Activated CD8-positive, alpha-beta T cell treated with anti-CD3 and anti-CD28 coated beads for 36 hours (primary cell): ENCODE data around the gene ZNF546. TPM values are rescaled to one million over a fixed set of nuclear protein-coding genes. Genes with fewer than 3 reads are reported as not detected.
A peak's percentile ranks its signal among the peaks of the same experiment; 100 is the strongest.

Experiments
- ATAC-seq: fragments of 200-7000 bp; cut with Tn5 transposase; one replicate; pipeline ENCODE4 v1.10.0; 2021; ENCODE audit warnings: mild to moderate bottlenecking, moderate library complexity
- CTCF ChIA-PET: fragments of 350-600 bp; sonication (Branson Sonifier 250); formaldehyde crosslinking; loops from one replicate; lab custom pipeline; 2021; ENCODE audit warnings: antibody characterized with exemption; lab: Charles Lee
- POLR2A ChIA-PET: fragments of 350-600 bp; sonication (Branson Sonifier 250); formaldehyde crosslinking; loops from one replicate; lab custom pipeline; 2021; ENCODE audit warnings: antibody characterized with exemption; lab: Charles Lee
- DNase-seq: peaks from one replicate; pipeline ENCODE4 v3.0.0-alpha.2; 2020
- H3K27ac Mint-ChIP-seq: one replicate; pipeline ENCODE4 v1.8.0; 2021; ENCODE audit warnings: mild to moderate bottlenecking, mixed read lengths
- H3K27me3 Mint-ChIP-seq: one replicate; pipeline ENCODE4 v1.8.0; 2021; ENCODE audit warnings: mixed read lengths
- H3K36me3 Mint-ChIP-seq: one replicate; pipeline ENCODE4 v1.8.0; 2021; ENCODE audit warnings: low read depth, mixed read lengths
- H3K4me1 Mint-ChIP-seq: one replicate; pipeline ENCODE4 v1.8.0; 2021; ENCODE audit warnings: low read depth, mixed read lengths
- H3K4me3 Mint-ChIP-seq: one replicate; pipeline ENCODE4 v1.8.0; 2021; ENCODE audit warnings: mild to moderate bottlenecking, moderate library complexity, mixed read lengths
- H3K9me3 Mint-ChIP-seq: one replicate; pipeline ENCODE4 v1.8.0; 2021; ENCODE audit warnings: mixed read lengths
- CTCF ChIP-seq: fragments of 200-600 bp; IDR thresholded peaks from one replicate; pipeline ENCODE4 v1.8.0; 2022; ENCODE audit warnings: antibody characterized with exemption, mild to moderate bottlenecking
- intact Hi-C: fragments of 100-400 bp; cut with micrococcal nuclease; formaldehyde crosslinking; loops from one replicate; pipeline ENCODE4 v1.10.0; 2022
- total RNA-seq, 2 experiments: library from RNA; stranded (reverse); gene quantifications; one replicate each; pipeline ENCODE4 v1.2.3, GENCODE V29; 2021

The ZNF546 gene
- total RNA-seq, 2 experiments from 2014 or later, result 5.2 to 5.6 TPM

- POLR2A ChIA-PET, result interaction anchor here (0.8 to 3.9 kb wide), 16 partner anchors 9 to 190 kb away, joined by 3 to 30 read pairs (median 8); partner anchors contain the start of genes FBL and ZNF546
These were observed 26.5 kb upstream of the ZNF546 start for GRCh38 chr19:39970425-39970674.

GRCh38 chr19:39970675-39971379 is 26.0 kb upstream of the ZNF546 start, which contains the start of gene PSMC4:
PSMC4 (plus strand) TSS chr19:39971165; CDS start chr19:39971203, 38 bp downstream.
- H3K27ac Mint-ChIP-seq, result peak within 1 kb of the TSS; percentile 98
- H3K36me3 Mint-ChIP-seq, result peaks cover 57% of the 10 kb centered on the region
- intact Hi-C loops, result loop anchor here (10.0 kb wide), 1 partner anchor 76 kb away; no protein-coding TSS in a partner anchor
- TF ChIP-seq CTCF, result peak; percentile 72
- H3K4me3 Mint-ChIP-seq, result peak within 1 kb of the TSS; percentile 95
- DNase-seq (peak; percentile 99), ATAC-seq (peak; percentile 97)
- H3K27me3 Mint-ChIP-seq, result no peaks in the 10 kb centered on the region
- ChIA-PET POLR2A (interaction anchor here (0.6 to 3.9 kb wide), 18 partner anchors 8 to 463 kb away, joined by 3 to 30 read pairs (median 7); partner anchors contain the start of genes FBL and ZNF546), CTCF (interaction anchor here (0.6 to 4.4 kb wide), 34 partner anchors 8 to 178 kb away, joined by 3 to 86 read pairs (median 6); partner anchors contain the start of genes DYRK1B, FBL, FCGBP and ZNF546)
- peaks cover 48% of the 10 kb centered on the region for H3K4me1 Mint-ChIP-seq
- peaks cover 2% of the 10 kb centered on the region for H3K9me3 Mint-ChIP-seq

More at GRCh38 chr19:39970425-39970674, 26.5 kb upstream of the ZNF546 start:
- H3K36me3 Mint-ChIP-seq, result peaks cover 52% of the 10 kb centered on the region
- CTCF ChIA-PET, result interaction anchor here (0.7 to 4.4 kb wide), 32 partner anchors 9 to 178 kb away, joined by 3 to 86 read pairs (median 6); partner anchors contain the start of genes DYRK1B, FBL, FCGBP and ZNF546
- H3K4me3 Mint-ChIP-seq, result peak overlapping the region; percentile 95
- intact Hi-C loops, result loop anchor here (10.0 kb wide), 1 partner anchor 76 kb away; no protein-coding TSS in a partner anchor
- no peaks in the 10 kb centered on the region for H3K27me3 Mint-ChIP-seq
- H3K4me1 Mint-ChIP-seq, result peaks cover 44% of the 10 kb centered on the region
- H3K9me3 Mint-ChIP-seq, result peaks cover 2% of the 10 kb centered on the region
- H3K27ac Mint-ChIP-seq, result peak overlapping the region; percentile 98
- no peak for TF ChIP-seq CTCF
- ATAC-seq (peak; percentile 29), DNase-seq (no peak)

- DNase-seq (peak; percentile 33), ATAC-seq (no peak)
- ChIA-PET POLR2A (interaction anchor here (1.2 to 3.9 kb wide), 11 partner anchors 7 to 126 kb away, joined by 3 to 30 read pairs (median 13); partner anchors contain the start of genes FBL and ZNF546), CTCF (interaction anchor here (0.6 to 4.4 kb wide), 26 partner anchors 7 to 179 kb away, joined by 3 to 86 read pairs (median 7); partner anchors contain the start of genes DYRK1B, FBL, FCGBP and ZNF546)
- Mint-ChIP-seq H3K36me3 (peaks cover 59% of the 10 kb centered on the region), H3K4me1 (peaks cover 48% of the 10 kb centered on the region), H3K4me3 (peak overlapping the region; percentile 95), H3K27ac (peak overlapping the region; percentile 98), H3K9me3 (peaks cover 2% of the 10 kb centered on the region), H3K27me3 (no peaks in the 10 kb centered on the region)
- intact Hi-C loops, result loop anchor here (10.0 kb wide), 1 partner anchor 77 kb away; no protein-coding TSS in a partner anchor
- no peak for TF ChIP-seq CTCF
These were observed 25.4 kb upstream of the ZNF546 start for GRCh38 chr19:39971380-39972035.

- Mint-ChIP-seq H3K27me3 (no peaks in the 10 kb centered on the region), H3K9me3 (no peaks in the 10 kb centered on the region), H3K27ac (no peak overlapping the region), H3K4me1 (peaks cover 32% of the 10 kb centered on the region), H3K36me3 (peaks cover 66% of the 10 kb centered on the region), H3K4me3 (no peak overlapping the region)
- intact Hi-C loops, result loop anchor here (10.0 kb wide), 1 partner anchor 80 kb away; no protein-coding TSS in a partner anchor
- ChIA-PET CTCF (no interaction called here), POLR2A (no interaction called here)
- no peak for DNase-seq
- ATAC-seq, result no peak
- no peak for TF ChIP-seq CTCF
These were observed 22.3 kb upstream of the ZNF546 start for GRCh38 chr19:39974377-39975155.
